ENCODE results near the gene ETV3L.
"Not testable (repeated sequence)": the region's sequence is repeated elsewhere in the genome, so short reads cannot be mapped to it uniquely, and the experiment has no call there.

ETV3L gene

GRCh38 chr1:157104598-157105293 is 5.1 kb upstream of the ETV3L start:
- DNase-seq, result no peak

GRCh38 chr1:157103268-157103667 is 3.7 kb upstream of the ETV3L start:
- no peak for DNase-seq

- no peak for DNase-seq
Observed at GRCh38 chr1:157101149-157101548, 1.5 kb upstream of the ETV3L start.

- DNase-seq, result not testable (repeated sequence)
Observed at GRCh38 chr1:157098987-157099632, 498 bp downstream of the ETV3L start.

GRCh38 chr1:157098519-157098918 is 1.1 kb downstream of the ETV3L start:
- DNase-seq, result no peak

GRCh38 chr1:157097692-157098091 is 1.9 kb downstream of the ETV3L start:
- no peak for DNase-seq

GRCh38 chr1:157096881-157097280 is 2.7 kb downstream of the ETV3L start:
- no peak for DNase-seq

- DNase-seq, result no peak
Observed at GRCh38 chr1:157095551-157095950, 4.1 kb downstream of the ETV3L start.

GRCh38 chr1:157095091-157095490 is 4.5 kb downstream of the ETV3L start:
- no peak for DNase-seq

- no peak for DNase-seq
Observed at GRCh38 chr1:157092831-157093230, 6.8 kb downstream of the ETV3L start.

- no peak for DNase-seq
Observed at GRCh38 chr1:157091668-157092273, 7.8 kb downstream of the ETV3L start.

GRCh38 chr1:157091186-157091585 is 8.4 kb downstream of the ETV3L start:
- no peak for DNase-seq

- DNase-seq, result no peak
Observed at GRCh38 chr1:157090771-157091170, 8.8 kb downstream of the ETV3L start.

GRCh38 chr1:157090196-157090647 is 9.4 kb downstream of the ETV3L start:
- DNase-seq, result peak; percentile 57

GRCh38 chr1:157089789-157090188 is 9.8 kb downstream of the ETV3L start:
- DNase-seq, result no peak

- no peak for DNase-seq
Observed at GRCh38 chr1:157088607-157089006, 11.0 kb downstream of the ETV3L start.

GRCh38 chr1:157087030-157087429 is 12.6 kb downstream of the ETV3L start:
- DNase-seq, result no peak

GRCh38 chr1:157086299-157086698 is 13.3 kb downstream of the ETV3L start:
- DNase-seq, result no peak

GRCh38 chr1:157085421-157085820 is 14.2 kb downstream of the ETV3L start:
- no peak for DNase-seq

- DNase-seq, result no peak
Observed at GRCh38 chr1:157084720-157085119, 14.9 kb downstream of the ETV3L start.

- DNase-seq, result no peak
Observed at GRCh38 chr1:157081707-157082106, 17.9 kb downstream of the ETV3L start.

- no peak for DNase-seq
Observed at GRCh38 chr1:157080714-157081113, 18.9 kb downstream of the ETV3L start.

- no peak for DNase-seq
Observed at GRCh38 chr1:157077394-157077793, 22.2 kb downstream of the ETV3L start.
